Activated CD8-positive, alpha-beta T cell treated with anti-CD3 and anti-CD28 coated beads, Interleukin-2, amount 10 ng/mL, durations not matched to agents 7 days and 5 days (primary cell): ENCODE results near the gene RAB6B. TPM values are rescaled to one million over a fixed set of nuclear protein-coding genes. Genes with fewer than 3 reads are reported as not detected.

Experiments used
- ATAC-seq: fragments of 150-1000 bp; cut with Tn5 transposase; one replicate; pipeline ENCODE4 v1.10.0; 2021; ENCODE audit warnings: moderate library complexity
- CTCF ChIA-PET: fragments of 350-600 bp; sonication (Branson Sonifier 250); formaldehyde crosslinking; loops from one replicate; lab custom pipeline; 2021; ENCODE audit warnings: antibody characterized with exemption; lab: Charles Lee
- POLR2A ChIA-PET: fragments of 350-600 bp; sonication (Branson Sonifier 250); formaldehyde crosslinking; loops from one replicate; lab custom pipeline; 2021; ENCODE audit warnings: antibody characterized with exemption; lab: Charles Lee
- DNase-seq: peaks from one replicate; pipeline ENCODE4 v3.0.0-alpha.2; 2020
- H3K27ac Mint-ChIP-seq: one replicate; pipeline ENCODE4 v1.8.0; 2021; ENCODE audit warnings: mild to moderate bottlenecking, mixed read lengths
- H3K27me3 Mint-ChIP-seq: one replicate; pipeline ENCODE4 v1.8.0; 2021; ENCODE audit warnings: low read depth, mixed read lengths
- H3K36me3 Mint-ChIP-seq: one replicate; pipeline ENCODE4 v1.8.0; 2021; ENCODE audit warnings: low read depth, mixed read lengths
- H3K4me1 Mint-ChIP-seq: one replicate; pipeline ENCODE4 v1.8.0; 2021; ENCODE audit warnings: low read depth, mixed read lengths
- H3K4me3 Mint-ChIP-seq: one replicate; pipeline ENCODE4 v1.8.0; 2021; ENCODE audit warnings: mild to moderate bottlenecking, mixed read lengths
- H3K9me3 Mint-ChIP-seq: one replicate; pipeline ENCODE4 v1.8.0; 2022; ENCODE audit warnings: mixed read lengths; ENCODE audit not compliant: insufficient read depth
- total RNA-seq, 2 experiments: library from RNA; stranded (reverse); gene quantifications; one replicate each; pipeline ENCODE4 v1.2.3, GENCODE V29; 2021

RAB6B gene
- total RNA-seq, 2 experiments from 2014 or later, result 0.68 to 1.2 TPM

DNA sequence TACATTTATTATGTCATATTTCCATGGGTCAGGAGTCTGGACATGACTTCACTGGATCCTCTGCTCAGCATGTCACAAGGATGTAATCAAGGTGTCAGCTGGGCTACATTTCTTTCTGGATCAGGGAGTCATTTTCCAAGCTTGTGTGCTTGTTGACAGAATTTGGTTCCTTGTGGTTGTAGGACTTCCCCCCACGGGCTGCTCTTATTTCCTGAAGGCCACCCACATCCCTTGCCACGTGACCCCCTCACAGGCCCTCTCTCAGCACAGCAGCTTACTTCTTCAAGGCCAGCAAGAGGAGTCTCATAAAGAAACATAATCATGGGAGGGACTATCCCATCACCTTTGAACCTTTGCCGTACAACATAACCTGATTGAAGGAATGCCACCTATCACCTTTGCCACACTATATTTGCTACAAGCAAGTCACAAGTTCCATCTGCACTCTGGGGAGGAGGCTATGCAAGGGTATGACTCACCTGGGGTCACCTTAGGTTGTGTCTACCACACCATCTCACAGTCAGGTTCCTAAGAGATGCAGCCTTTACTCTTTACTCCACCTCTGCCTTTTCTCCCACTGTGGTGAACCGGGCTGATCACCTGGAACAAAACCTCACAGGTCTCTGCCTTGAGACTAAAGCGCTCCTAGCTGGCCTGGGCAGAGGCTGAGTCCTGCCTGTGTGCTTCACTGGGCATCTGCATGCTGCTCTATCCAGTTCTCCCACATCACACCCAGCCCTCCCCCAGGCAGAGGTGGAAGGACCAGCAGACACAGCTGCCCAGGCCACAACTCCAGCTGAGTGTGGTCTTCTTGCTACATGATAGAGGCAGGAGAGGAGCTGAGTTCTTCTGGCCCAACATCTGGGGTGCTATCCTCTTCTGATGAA, 13.5 kb downstream of the RAB6B start:
- ATAC-seq, result peak; percentile 43
- ChIA-PET POLR2A (no interaction called here), CTCF (no interaction called here)
- peak; percentile 28 for DNase-seq
- peaks cover 32% of the 10 kb centered on the region for H3K4me1 Mint-ChIP-seq
- peaks cover 14% of the 10 kb centered on the region for H3K27me3 Mint-ChIP-seq
- peaks cover 10% of the 10 kb centered on the region for H3K9me3 Mint-ChIP-seq
- H3K36me3 Mint-ChIP-seq, result peaks cover 3% of the 10 kb centered on the region
- peak overlapping the region; percentile 23 for H3K27ac Mint-ChIP-seq
- no peak overlapping the region for H3K4me3 Mint-ChIP-seq

DNA sequence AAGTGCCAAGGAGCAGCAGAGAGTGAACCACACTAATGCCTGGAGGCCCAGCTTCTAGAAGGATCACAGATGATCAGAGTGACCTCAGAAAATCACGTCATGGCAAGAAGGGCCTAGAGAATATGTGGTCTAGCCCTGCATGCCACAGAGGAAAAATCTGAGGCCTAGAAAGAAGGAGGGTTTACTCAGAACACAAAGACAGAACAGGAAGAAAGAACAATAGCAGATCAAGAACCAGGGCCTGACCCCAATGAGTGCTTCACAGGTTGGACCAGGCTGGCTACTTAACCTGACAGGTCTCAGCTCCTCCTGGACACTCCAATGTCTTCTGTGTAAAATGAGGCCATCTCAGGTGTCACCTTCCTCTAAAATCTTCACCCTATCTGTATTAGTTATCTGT, 14.2 kb downstream of the RAB6B start:
- ATAC-seq, result peak; percentile 46
- POLR2A ChIA-PET, result no interaction called here
- peaks cover 10% of the 10 kb centered on the region for H3K9me3 Mint-ChIP-seq
- H3K4me3 Mint-ChIP-seq, result no peak overlapping the region
- peaks cover 3% of the 10 kb centered on the region for H3K36me3 Mint-ChIP-seq
- no peak for DNase-seq
- H3K27ac Mint-ChIP-seq, result peak overlapping the region; percentile 4
- peaks cover 32% of the 10 kb centered on the region for H3K4me1 Mint-ChIP-seq
- peaks cover 16% of the 10 kb centered on the region for H3K27me3 Mint-ChIP-seq
- CTCF ChIA-PET, result no interaction called here

DNA sequence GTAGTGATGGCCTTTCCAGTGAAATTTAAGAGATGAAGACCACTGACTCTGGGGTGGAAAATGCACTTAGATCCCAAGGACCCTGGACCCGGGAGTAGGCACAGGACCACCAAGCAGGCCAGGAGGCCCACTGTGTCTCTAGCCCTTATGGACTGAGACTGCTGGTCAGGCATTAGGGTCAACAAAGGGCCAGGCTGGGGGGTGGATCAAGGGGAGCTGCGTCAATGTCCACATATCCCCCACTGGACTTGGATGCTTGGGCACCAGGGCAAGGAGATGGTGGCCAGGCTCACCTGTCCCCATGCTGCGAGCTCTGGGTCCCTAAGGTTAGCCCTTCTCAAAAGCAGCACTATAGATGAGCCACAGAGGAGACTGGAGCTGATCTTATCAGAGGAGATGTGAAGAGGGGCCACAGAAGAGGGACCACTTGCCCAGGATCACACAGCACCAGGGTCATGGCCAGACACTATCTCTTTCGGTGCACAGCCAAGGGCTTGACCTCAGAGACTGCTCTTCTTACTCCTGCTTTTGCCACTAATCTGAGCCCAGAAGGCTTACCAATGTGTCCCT, 14.7 kb downstream of the RAB6B start:
- DNase-seq (no peak), ATAC-seq (no peak)
- H3K4me3 Mint-ChIP-seq, result no peak overlapping the region
- H3K27me3 Mint-ChIP-seq, result peaks cover 16% of the 10 kb centered on the region
- ChIA-PET CTCF (no interaction called here), POLR2A (no interaction called here)
- peak overlapping the region; percentile 4 for H3K27ac Mint-ChIP-seq
- peaks cover 32% of the 10 kb centered on the region for H3K4me1 Mint-ChIP-seq
- H3K9me3 Mint-ChIP-seq, result peaks cover 10% of the 10 kb centered on the region
- H3K36me3 Mint-ChIP-seq, result peaks cover 3% of the 10 kb centered on the region

DNA sequence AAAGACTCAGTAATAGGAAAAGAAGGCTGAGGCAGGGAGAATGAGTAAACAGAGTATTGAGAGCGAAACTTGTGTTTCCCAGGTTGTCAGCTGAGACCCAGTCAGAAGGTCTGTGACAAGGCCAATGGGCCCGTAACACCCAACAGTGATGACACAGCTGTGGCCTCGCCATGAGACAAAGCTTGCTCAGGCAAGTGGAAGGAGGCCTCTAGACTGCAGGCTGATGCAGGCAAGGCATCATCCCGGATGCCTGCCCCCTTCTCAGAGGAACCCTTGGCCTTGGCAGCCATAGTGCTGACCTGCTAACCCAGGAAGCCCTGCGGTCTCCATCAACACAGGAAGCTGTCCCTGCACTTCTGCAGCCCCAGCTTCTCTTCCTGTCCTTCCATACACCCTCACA, 15.4 kb downstream of the RAB6B start:
- H3K9me3 Mint-ChIP-seq, result peaks cover 10% of the 10 kb centered on the region
- peaks cover 16% of the 10 kb centered on the region for H3K27me3 Mint-ChIP-seq
- no peak overlapping the region for H3K4me3 Mint-ChIP-seq

DNA sequence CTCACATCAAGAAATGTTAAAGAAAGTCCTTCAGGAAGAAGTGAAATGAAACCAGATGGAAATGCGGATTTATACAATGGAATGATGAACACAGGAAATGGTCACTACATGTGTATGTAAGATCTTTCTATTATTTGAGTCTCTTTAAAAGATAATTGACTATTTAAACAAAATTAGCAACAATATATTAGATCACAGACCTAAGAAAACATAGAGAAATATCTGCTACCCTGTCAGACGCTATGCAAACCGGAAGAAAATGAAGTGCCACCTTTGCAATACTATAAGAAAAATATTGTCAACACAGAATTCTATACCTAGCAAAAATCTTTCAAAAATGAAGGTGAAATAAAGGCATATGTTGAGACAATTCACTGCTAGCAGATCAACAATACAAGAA, 17.2 kb downstream of the RAB6B start:
- peaks cover 10% of the 10 kb centered on the region for H3K9me3 Mint-ChIP-seq
- H3K4me1 Mint-ChIP-seq, result peaks cover 31% of the 10 kb centered on the region
- H3K36me3 Mint-ChIP-seq, result peaks cover 3% of the 10 kb centered on the region
- ATAC-seq (no peak), DNase-seq (no peak)
- H3K4me3 Mint-ChIP-seq, result no peak overlapping the region
- ChIA-PET CTCF (no interaction called here), POLR2A (no interaction called here)
- peaks cover 24% of the 10 kb centered on the region for H3K27me3 Mint-ChIP-seq
- H3K27ac Mint-ChIP-seq, result no peak overlapping the region

More for the DNA sequence above, 15.4 kb downstream of the RAB6B start:
- POLR2A ChIA-PET, result no interaction called here
- DNase-seq (no peak), ATAC-seq (no peak)
- CTCF ChIA-PET, result no interaction called here
- H3K27ac Mint-ChIP-seq, result no peak overlapping the region
- H3K36me3 Mint-ChIP-seq, result peaks cover 3% of the 10 kb centered on the region
- H3K4me1 Mint-ChIP-seq, result peaks cover 32% of the 10 kb centered on the region

DNA sequence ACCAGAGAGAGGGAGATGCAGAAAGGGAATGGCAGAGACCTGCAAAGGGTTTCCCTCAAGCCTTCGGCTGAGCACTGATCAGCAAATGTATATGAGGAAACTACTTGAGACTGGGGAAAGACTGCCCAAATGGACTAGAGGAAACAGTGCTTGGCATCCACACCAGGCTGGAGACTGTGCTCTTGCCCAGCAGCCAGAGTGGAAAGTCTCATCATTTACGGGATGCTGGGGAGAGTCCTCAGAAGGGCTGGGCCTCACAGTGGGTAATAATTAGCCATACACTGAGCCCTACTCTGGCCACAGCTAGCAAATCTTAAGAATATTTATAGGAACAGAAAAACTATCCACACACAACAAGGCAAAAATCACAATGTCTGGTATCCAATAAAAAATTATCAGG, 18.5 kb downstream of the RAB6B start:
- Mint-ChIP-seq H3K4me3 (no peak overlapping the region), H3K27ac (no peak overlapping the region), H3K9me3 (peaks cover 10% of the 10 kb centered on the region), H3K4me1 (peaks cover 20% of the 10 kb centered on the region), H3K27me3 (peaks cover 24% of the 10 kb centered on the region), H3K36me3 (peaks cover 1% of the 10 kb centered on the region)
- ChIA-PET CTCF (no interaction called here), POLR2A (no interaction called here)
- ATAC-seq (no peak), DNase-seq (no peak)

DNA sequence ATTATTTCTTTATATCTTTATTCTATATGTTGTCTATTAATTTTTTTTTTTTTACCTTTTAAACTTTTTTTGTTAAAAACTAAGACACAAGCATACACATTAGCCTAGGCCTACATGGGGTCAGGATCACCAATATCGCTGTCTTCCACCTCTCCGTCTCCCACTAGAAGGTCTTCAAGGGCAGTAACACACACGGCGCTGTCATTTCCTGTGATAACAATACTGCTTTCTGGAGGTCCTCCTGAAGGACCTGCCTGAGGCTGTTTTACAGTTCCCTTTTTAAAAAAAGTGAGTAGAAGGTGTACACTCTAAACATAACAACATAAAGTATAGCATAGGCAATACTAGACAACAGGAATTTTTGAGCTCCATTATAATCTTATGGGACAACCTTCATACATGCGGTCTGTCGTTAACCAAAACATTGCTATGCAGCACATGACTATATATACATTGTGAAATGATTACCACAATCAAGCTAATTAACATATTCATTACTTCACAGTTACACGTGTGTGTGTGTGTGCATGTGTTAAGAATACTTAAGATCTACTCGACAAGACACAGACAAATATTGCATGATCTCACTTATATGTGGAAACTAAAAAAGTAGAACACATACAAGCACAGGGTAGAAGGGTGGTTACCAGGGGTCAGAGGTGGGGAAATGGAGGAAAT, 20.8 kb downstream of the RAB6B start:
- no peaks in the 10 kb centered on the region for H3K4me1 Mint-ChIP-seq
- no peak for ATAC-seq
- H3K27ac Mint-ChIP-seq, result no peak overlapping the region
- H3K4me3 Mint-ChIP-seq, result no peak overlapping the region
- ChIA-PET POLR2A (no interaction called here), CTCF (no interaction called here)
- peaks cover 10% of the 10 kb centered on the region for H3K9me3 Mint-ChIP-seq
- H3K27me3 Mint-ChIP-seq, result peaks cover 28% of the 10 kb centered on the region
- no peaks in the 10 kb centered on the region for H3K36me3 Mint-ChIP-seq
- no peak for DNase-seq

DNA sequence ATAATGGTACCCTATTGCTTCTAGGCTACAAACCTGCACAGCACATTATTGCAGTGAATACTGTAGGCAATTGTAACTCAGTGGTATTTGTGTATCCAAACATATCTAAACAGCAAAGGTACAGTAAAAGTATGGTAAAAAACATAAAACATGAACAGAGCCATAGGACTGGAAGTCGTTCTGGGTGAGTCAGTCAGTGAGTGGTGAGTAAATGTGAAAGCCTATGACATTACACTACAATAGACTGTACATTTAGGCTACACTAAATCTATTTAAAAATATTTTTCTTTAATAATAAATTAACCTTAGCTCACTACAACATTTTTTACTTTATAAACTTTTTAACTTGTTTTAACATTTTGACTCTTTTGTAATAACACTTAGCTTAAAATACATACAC, 21.3 kb downstream of the RAB6B start:
- peaks cover 10% of the 10 kb centered on the region for H3K9me3 Mint-ChIP-seq
- no peak overlapping the region for H3K4me3 Mint-ChIP-seq
- no peak for ATAC-seq

DNA sequence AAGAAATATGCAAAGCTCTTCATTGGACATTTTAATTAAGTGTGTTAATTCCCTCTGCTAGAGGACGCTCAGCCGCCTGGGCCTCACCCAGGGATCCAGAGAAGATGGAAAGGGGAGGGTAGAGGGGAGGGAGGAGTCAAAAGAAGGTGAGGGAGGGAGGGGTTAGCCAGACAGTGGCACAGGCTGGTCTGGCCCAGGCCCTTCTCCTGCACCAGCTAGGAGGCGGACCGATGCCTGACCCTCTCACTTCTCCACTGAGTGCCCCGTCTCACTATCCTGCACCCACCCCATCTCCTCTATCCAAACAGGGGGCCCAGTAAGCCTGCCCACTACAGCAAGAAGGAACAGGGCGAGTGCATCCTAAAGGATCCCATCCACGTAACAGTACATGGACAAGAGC, 22.9 kb downstream of the RAB6B start:
- Mint-ChIP-seq H3K4me3 (no peak overlapping the region), H3K27ac (no peak overlapping the region), H3K36me3 (no peaks in the 10 kb centered on the region), H3K4me1 (no peaks in the 10 kb centered on the region), H3K9me3 (no peaks in the 10 kb centered on the region), H3K27me3 (peaks cover 25% of the 10 kb centered on the region)
- no peak for ATAC-seq
- DNase-seq, result no peak
- POLR2A ChIA-PET, result no interaction called here
- CTCF ChIA-PET, result interaction anchor here (1.1 kb wide), 1 partner anchor 339 kb away, joined by 3 read pairs; no protein-coding TSS in a partner anchor

More for the DNA sequence above, 21.3 kb downstream of the RAB6B start:
- no peak for DNase-seq
- ChIA-PET CTCF (no interaction called here), POLR2A (no interaction called here)
- no peak overlapping the region for H3K27ac Mint-ChIP-seq
- no peaks in the 10 kb centered on the region for H3K36me3 Mint-ChIP-seq
- H3K4me1 Mint-ChIP-seq, result no peaks in the 10 kb centered on the region
- peaks cover 28% of the 10 kb centered on the region for H3K27me3 Mint-ChIP-seq

DNA sequence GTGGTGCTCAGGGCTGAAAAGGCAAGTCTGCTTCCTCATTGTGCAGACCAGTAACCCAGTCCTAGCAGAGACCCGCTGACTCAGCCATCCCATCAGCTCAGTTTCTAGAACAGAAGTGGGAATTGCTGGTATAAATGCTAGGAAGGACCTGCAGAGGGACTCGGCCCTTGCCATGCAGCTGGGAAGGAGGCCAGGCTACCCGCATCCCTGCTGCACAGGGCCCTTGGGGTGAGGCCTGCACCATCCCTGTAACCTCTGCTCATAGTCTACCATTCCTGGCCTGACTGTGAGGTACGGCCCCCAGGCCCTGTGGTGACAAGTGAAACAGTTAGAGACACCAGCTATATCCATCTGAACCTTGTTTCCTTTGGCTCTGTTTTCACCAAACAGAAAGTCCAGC, 23.5 kb downstream of the RAB6B start:
- POLR2A ChIA-PET, result no interaction called here
- CTCF ChIA-PET, result interaction anchor here (1.1 kb wide), 1 partner anchor 340 kb away, joined by 3 read pairs; no protein-coding TSS in a partner anchor
- peaks cover 22% of the 10 kb centered on the region for H3K27me3 Mint-ChIP-seq
- no peak for ATAC-seq
- no peaks in the 10 kb centered on the region for H3K36me3 Mint-ChIP-seq
- DNase-seq, result no peak
- no peaks in the 10 kb centered on the region for H3K9me3 Mint-ChIP-seq
- no peaks in the 10 kb centered on the region for H3K4me1 Mint-ChIP-seq
- H3K27ac Mint-ChIP-seq, result no peak overlapping the region
- H3K4me3 Mint-ChIP-seq, result no peak overlapping the region

DNA sequence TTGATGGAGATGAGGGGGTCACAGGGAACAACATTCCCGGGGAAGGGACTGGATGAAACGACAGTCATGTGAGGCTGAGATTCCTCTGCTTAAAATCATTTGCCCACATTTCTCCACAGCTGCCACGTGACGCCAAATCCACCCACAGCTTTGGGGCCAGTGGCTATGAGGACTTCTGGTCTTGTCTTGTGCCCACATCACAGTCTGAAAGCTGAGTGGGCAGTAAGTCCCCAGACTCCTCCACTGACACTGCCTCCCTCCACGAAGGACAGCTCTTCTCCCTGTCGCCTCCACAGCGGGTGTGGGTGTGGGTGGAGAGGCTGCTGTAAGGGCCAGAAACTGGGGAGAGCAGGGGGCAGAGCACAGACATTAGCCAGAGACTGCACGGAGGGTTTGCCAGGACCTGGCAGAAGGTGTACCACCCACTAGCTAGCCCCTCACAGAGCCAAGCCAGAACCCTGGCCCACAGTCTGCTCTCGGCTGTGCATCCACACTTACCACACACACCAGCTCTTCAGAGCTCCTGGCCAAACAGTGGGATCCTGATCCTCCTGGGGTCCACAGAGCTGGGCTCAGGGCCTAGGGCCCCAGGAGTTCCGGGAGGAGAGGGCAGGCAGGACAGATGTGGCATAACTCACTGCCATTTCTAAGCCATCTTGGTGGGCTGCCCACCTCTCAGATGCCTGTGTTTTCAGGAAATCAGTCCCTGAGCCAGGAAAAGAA, 24.2 kb downstream of the RAB6B start:
- Mint-ChIP-seq H3K27ac (no peak overlapping the region), H3K27me3 (peaks cover 21% of the 10 kb centered on the region), H3K36me3 (no peaks in the 10 kb centered on the region), H3K4me1 (no peaks in the 10 kb centered on the region), H3K4me3 (no peak overlapping the region), H3K9me3 (no peaks in the 10 kb centered on the region)
- no peak for DNase-seq
- ChIA-PET POLR2A (no interaction called here), CTCF (interaction anchor here (1.1 kb wide), 1 partner anchor 341 kb away, joined by 3 read pairs; no protein-coding TSS in a partner anchor)
- ATAC-seq, result no peak
